ENCODE data around the gene CHMP1A.
"Not testable (repeated sequence)": the region's sequence is repeated elsewhere in the genome, so short reads cannot be mapped to it uniquely, and the experiment has no call there.

- TF ChIP-seq CTCF (IDR thresholded peaks at IDR 0.05; ENCODE audit: low read depth, low read length); EZH2phosphoT487 (IDR thresholded peaks at IDR 0.05; ENCODE audit: low read depth): not testable (repeated sequence)
Measured at GRCh38 chr16:89689621-89690020, 32.1 kb upstream of the CHMP1A start.
